Posterior vena cava (tissue), 2 donors: ENCODE data around the gene RAPGEF5. TPM values are rescaled to one million over a fixed set of nuclear protein-coding genes. Genes with fewer than 3 reads are reported as not detected.

Source experiments
- DNase-seq: peaks from one replicate; pipeline ENCODE4 v3.0.0-alpha.2; 2020; ENCODE audit warnings: low spot score
- intact Hi-C, 2 donors: fragments of 100-400 bp; cut with DNase I; formaldehyde crosslinking; loops; one replicate each; pipeline versions ENCODE4 v1.14.1 to v1.14.2; 2022 to 2023
- total RNA-seq, 2 donors: library from RNA; stranded (reverse); fragmentation: NEBNext Ultra II Directional; extraction: Animal tissue kit (Norgen Biotek cat#: 25700); gene quantifications; one replicate each; pipeline ENCODE4 v1.2.1, GENCODE V29; 2021
- donor health status: DM: yes; HTN: yes; CAD: no.
- donor health status: DM: yes; HTN: yes; CAD: no.

Gene RAPGEF5
- total RNA-seq, 2 donors from 2014 or later: 56.9 to 61.5 TPM

DNA sequence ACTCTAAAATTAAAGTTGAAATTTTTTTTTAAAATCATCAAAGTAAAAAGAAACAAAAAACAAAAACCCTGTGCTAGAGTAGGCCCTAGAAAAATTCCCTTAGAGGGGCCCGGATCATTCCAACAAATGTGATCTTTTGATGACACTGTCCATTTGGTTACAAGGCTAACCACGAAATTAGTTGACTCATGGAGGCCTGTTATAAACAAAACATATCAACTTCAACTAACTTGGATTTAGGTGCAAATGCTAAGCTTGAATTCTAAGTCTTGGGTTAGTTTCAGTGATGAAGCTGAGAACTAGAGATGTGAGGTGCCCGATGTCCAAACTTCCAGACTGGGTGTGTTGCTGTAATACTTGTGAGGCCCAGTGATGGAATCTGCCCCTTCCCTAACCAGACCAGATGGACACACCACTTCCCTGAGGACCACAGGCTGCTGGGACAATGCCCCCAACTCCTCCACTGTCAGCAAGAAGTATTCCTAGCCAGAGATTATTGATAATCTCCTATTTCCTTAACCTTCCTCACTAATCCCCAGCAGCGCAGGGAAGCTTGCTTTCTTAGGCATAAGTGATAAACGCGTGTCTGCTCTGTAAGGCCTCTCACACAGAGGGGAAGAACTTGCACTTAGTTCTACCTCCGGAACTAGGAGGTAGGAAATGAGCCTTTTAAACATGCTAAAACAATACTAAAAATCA is 108.7 kb downstream of the RAPGEF5 start:
- DNase-seq: no peak
- intact Hi-C loops: no loop called here

DNA sequence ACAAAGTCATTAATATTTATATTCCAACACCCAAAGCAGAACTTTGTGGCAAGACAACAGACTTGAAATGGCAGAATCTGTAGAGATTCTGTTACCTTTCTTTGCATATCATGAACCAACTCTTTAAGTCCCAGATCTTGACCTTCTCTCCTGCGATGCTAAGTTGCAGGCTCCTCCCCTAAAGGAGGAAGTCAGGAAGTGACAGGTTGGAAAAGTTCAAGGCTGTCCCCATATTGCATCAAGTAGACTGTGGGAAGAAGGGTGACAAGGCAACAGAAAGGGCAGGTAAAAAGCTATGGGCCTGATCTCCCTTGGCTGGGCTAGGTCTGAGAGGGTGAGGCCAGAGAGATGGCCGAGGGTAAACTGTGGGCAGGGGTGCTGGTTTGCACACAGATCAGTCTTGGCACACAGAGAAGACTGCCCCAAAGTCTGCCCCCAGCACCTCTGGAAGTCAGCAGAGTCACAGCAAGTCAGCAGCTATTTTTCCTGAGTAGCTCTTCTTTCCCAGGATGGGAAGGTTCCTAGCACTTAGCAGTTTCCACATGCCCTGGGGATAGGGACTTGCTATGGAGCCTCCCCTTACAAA is 115.1 kb downstream of the RAPGEF5 start:
- intact Hi-C loops: no loop called here
- DNase-seq: no peak

DNA sequence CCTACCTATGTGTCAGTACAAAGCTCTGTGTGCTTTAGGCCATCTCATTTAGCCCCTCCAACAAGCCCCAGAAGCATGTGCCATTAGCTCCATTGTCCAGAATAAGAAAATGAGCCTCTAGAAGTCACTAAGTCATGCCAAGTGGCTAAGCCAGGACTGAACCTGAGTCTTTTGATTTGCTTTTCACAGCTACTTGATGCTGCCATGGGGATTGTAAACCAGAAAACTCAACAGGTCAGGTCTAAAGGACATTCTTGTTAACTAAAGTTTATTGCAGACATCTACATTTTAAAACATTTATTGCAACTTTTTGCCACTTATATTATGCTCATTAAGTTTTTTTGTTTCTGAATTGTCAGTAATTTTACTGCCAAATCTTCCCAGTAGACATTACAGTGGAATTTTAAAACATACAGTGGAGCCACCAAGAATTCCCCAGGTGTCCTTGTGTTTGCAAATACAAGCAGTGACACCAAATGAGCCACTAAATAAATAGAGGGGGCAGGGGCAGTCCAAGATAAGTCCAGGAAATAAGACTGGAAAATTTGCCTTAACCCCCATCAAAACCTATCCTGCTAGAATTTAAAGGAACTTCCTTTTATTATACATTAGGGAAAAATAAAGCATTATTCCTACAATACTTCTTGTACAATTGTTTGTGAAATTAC is 115.9 kb downstream of the RAPGEF5 start:
- intact Hi-C loops: no loop called here
- no peak for DNase-seq

DNA sequence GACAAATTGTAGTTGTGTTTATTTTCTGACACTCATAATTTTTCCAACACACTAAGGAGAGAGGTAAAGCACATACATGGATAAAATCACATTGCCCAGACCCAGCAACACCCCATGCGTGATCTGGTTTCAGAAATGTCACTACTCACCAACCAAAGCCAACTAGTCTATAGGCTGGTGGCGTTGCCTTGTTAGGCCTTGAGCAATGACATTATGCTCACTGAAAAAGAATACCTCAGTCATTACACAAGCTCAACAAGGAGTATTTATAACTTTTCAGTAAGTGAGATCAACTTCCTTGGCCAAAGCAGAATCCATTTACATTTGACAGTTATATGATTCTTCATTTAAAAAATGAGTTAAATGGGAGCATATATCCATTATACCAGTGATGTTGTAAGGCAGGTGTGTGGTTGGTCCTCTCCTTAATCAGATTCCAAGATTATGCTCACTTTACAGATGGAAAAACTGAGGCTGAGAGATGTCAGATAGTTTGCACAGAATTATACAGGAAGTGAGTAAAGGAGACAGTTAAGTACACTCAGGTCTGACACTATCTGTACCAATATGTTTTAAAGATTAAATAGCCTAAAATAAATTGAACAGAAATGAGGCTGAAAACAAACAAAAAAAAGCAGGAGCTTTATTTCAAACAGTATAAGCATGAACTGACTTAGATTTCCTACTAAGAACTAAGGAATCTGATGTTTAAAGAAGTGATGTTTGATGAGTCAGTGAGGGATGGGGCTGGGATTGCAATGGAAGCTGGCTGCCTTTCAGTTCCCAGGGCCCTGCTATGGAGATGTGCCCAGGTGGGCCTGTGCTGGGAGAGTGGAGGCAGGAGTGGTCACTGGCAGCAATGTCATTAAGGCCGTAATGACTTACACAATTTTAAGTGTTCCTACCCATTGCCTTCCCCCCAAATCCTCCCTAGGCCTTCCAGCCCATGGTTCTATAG is 118.3 kb downstream of the RAPGEF5 start:
- DNase-seq: no peak
- intact Hi-C loops: no loop called here

DNA sequence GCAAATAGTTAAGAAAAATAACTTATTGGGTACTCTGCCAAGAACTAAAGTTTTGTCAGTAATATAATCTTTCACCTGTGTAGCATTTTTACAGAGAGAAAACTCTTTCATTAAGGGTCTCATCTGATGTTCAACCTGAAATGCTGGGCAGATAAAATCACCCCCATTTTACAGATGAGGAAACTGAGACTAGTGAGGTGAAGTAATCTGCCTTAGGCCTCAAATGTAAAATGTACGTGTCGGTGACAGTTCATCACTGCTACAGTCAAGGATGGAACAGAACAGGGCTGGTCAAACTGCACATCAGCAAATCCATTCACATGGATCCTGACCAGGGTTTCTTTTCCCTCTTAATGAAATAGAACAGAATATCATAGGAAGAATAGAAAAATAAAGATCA is 121.8 kb downstream of the RAPGEF5 start:
- intact Hi-C loops: no loop called here
- no peak for DNase-seq

DNA sequence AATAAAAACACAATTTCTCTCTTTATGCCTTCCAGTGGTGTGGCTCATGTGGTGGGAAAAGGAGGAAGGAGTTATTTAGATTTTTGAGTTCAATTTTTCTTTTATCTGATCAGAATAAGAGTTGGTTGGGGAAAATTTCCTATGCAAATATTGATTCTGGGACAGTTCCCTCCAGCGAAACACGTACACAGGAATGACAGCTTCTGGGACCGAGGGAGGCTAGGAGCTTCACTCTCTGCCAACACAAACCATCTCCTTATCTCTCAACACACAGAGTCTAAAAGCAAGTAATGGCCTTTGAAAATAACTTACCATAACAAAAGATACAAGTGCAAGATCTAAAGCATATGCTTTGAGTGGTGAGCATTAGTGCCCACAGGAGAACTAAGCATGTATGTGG is 122.7 kb downstream of the RAPGEF5 start:
- intact Hi-C loops: no loop called here
- DNase-seq: no peak

DNA sequence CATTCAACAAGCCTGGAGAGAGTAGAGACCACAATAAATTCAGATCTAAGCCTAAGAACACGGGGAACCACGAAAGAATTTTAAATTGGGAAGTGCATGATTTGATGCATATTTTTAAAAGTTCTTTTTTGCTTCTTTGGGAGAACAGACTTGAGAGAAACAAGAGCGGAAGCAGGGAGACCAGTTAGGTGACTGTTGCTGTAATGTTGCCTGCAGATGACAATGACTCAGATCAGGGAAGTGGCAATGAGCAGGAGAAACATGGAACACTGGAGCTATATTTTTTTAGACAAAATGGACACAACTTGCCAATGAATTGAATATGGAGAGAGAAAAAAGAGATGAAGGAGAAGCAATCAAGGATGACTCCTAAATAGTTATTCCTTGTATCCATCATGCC is 125.1 kb downstream of the RAPGEF5 start:
- intact Hi-C loops: loop anchor here in 1 of 2 donors (2.0 kb wide), 1 partner anchor 17 kb away; no protein-coding TSS in a partner anchor
- DNase-seq: no peak

DNA sequence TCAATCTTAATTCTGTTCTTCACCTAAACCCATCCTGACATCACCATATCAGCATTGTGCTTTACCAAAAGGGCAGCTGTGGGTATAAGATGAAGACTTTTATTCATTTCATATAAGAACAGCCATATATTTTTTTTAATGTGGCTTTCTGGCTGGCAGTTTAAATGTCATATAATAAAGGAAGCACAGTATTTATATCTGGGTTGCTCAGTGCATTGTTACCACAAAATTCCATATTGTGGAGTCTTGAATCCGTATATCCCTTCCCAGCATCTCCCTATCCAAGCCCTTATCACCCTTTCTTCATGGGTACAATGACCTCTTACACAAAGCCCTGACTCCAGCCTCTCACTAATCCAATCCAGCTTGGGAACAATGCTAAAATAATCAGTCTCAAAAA is 125.8 kb downstream of the RAPGEF5 start:
- no peak for DNase-seq
- intact Hi-C loops: no loop called here

DNA sequence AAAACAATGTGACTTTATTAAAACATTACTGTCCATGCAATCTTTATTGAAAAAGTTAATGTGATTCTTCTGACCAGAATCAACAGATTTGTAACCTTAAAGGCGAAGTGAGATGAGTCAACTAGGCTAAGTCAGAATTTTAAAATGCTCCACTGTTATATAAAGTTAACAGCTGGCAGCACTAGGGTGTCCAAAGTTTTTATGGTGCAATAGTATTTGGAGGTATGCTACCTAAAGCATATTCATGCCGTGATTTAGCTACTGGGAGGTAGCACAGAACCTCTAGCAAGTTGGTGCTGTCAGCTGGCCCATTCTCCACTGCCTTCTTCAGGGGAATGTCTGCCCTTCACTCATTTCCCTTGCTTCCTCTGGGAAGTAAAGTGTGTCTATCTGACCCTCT is 126.7 kb downstream of the RAPGEF5 start:
- intact Hi-C loops: no loop called here
- no peak for DNase-seq

DNA sequence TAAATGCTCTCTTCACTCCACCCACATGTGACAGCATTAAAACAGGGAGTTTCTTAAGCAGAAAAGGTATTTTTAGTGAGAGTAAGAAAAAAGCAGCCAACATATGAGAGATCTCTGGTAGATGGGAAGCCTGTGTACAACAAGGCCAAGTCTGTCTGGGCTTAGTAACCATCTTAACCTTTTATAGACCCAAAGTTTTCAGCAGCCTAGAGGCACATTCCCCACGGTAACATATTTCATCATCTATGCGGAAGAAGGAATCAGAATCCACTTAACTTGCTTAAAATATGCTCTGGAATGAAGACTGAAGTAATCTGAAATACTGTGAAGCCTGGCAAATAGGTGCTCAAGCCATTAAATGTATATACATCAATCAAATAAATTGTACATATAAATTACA is 127.8 kb downstream of the RAPGEF5 start:
- intact Hi-C loops: no loop called here

DNA sequence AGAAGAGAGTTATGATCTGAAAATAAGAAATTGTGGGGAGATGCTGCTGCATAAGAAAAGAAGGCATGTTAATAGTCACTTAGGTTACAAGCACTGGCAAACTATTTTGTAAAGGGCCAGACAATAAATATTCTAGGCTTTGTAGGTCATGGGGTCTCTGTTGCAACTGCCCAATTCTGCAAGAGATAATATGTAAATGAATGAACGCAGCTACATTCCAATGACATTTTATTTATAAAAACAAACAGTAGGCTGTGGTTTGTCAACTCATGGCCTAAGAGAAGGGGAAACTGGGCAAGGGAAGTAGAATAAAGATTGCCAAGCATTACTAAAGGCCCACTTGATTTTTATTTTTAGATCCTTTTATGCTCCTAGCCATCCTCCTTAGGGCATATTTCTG is 133.1 kb downstream of the RAPGEF5 start:
- DNase-seq: no peak
- intact Hi-C loops: no loop called here

More for the DNA sequence above, 127.8 kb downstream of the RAPGEF5 start:
- DNase-seq: no peak

DNA sequence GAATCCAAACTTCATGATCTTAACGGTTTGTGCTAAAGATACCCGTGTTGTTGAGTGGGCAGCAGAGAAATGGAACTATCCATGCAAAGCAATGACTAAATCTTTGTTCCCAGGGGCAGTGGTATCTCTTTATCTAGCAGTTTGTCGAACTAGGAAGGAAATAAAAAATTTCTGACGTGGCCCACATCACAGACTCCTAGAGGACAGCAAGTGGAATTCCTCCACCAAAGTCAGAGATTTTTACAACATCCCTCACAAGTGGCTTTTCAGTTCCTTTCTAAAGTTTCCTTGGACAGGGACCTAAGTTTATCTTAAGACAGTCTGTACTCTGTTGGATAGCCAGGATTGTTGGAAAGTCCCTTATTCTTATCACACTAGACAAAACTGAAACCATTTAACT is 136.0 kb downstream of the RAPGEF5 start:
- intact Hi-C loops: no loop called here
- no peak for DNase-seq

DNA sequence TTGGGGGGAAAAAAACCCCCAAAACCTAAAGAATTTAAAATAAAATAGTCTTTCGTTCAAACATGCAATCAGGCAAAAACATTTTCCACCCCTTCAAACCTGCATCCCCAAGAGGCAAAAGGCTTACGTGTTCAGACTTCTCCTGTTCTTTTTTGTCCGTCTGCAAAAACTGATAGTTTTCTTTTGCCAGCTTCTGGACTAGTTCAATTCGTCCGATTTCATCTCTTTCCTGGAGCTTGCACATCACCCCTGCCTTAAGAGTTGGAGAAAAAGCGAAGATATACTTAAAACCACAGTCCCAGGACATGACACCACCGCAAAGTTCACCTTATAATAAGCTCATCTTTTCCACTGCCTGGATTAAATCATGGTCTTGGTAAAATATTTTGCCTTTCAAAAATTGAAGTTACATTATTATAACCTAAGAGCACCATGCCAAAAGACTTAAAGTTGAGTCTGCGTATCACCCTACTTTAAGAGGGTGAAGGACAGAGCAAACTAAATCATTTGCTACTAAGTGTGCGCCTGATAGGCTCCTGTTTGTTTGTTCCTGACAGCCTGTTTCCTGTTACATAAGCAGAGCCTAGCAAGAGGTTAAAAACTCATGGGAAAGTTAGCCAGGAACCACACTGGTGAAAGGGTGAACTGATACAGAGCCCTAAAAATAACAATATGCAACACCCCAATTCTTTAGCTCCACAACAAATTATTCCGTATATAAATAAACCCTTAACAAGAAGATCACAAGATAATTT is 137.0 kb downstream of the RAPGEF5 start:
- DNase-seq: no peak
- intact Hi-C loops: no loop called here

DNA sequence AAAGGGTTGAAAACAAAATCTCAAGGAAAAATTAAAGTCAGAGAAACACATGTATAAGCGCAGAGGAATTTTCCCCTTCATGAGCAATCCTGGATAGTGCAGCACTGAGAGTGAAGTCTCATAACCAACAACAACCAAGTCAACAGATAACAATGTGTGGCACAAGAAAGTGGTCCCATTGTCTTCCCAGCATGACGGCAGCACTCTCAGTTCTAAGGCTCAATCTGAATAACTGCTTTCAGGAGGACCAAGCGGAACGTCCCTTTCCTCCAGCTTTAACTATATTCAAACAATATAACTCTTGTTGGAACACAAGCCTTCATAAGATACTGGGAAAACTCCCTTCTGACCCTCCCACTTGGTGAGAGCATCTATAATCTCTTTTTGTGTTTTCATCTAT is 137.9 kb downstream of the RAPGEF5 start:
- intact Hi-C loops: no loop called here
- DNase-seq: no peak

DNA sequence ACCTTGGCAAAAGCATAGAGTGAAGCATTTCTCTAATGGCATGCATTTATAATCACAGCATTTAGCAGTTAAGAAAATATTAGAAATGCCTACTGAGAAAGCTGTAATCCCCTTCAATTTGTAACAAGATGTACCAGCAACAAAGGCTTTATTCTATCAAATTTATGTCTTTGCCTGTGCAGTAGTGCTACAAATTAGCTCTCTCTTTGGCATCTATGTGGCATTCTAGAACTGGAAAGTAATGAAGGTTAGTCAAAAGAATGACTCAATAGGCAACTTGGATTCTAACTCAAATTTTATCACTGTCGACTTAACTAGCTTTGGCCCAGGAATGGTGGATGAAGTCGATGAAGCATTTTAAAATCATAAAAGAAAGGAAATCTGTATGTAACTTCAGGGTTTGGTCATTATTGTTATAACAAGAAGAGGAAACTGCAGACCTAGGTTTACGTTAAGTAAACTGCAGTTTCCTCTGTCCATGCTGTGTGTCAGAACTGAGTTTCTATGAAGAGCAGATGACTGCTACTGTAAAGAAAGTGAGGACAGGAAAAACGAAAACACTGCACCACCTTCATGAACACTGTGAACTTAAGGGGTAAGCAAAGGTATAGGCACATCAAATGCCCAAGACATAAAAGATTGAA is 140.0 kb downstream of the RAPGEF5 start:
- no peak for DNase-seq
- intact Hi-C loops: no loop called here

DNA sequence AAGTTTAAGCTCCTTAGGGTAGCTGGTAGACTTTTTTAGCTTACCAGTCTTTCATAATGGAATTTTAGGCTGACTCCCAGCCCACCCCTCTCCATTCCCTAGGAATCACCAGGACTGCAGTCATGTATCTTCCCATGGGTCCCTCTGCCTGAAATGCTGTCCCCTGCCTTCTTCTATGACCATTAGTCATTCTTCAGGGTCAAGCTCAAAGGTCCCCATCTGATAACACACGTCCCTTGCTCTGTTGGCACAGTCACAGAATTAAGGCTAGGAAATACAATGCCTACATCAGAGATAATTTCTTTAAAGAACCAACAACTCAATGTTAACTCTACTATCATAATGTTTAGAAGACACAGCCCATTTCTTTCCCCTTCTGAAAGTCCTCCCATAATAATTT is 140.6 kb downstream of the RAPGEF5 start:
- intact Hi-C loops: no loop called here
- no peak for DNase-seq

DNA sequence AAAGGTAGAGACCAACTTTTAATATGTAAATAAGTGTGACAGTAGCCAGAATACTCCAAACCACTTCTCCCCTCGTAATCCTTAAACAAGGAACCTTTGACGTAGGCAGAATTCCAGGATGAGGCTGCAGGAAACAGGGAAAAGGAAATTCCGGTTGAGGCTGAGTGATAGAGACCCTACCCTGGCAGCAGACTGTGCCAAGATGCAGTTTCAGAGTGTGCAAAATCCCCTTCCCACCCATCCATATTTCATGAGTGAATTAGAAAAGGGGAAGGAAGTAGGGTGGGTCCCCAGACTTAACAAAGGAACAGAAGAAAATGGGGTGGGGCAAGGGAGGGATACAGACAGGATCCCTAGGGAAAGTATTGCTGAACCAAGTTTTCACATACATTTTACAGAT is 143.0 kb downstream of the RAPGEF5 start:
- no peak for DNase-seq

DNA sequence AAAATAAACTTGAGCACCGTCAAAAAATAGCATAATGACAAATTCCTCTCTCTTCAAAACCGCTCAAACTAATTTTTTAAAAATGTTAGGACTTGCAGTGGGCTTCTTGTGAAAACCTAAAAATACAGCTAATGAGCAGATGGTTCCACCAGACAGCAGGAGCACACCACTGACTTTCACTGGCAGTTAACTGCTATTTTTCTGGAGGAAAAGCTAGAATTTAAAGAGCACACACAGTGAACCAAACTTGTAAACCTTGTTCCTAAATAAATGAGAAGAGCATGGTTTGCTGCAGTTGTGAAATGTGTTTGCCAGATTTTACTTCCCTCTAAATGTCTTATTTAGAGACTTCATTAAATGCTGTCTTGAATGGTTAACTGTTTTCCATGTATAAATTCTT is 143.9 kb downstream of the RAPGEF5 start:
- no peak for DNase-seq
- intact Hi-C loops: no loop called here

More for the DNA sequence above, 143.0 kb downstream of the RAPGEF5 start:
- intact Hi-C loops: loop anchor here in 1 of 2 donors (2.0 kb wide), 1 partner anchor 19 kb away; no protein-coding TSS in a partner anchor
